AG09309 (cell line): Measurements from ENCODE around the gene AGTR1.
A peak's percentile ranks its signal among the peaks of the same experiment; 100 is the strongest.
"Not testable (repeated sequence)": the region's sequence is repeated elsewhere in the genome, so short reads cannot be mapped to it uniquely, and the experiment has no call there.

Source experiments
- DNase-seq: peaks from one replicate; pipeline ENCODE4 v3.0.0-alpha.2; 2010; ENCODE audit warnings: low read depth
- H3K4me3 ChIP-seq: 2 replicates; pipeline ENCODE4 v1.5.1; 2011; ENCODE audit warnings: mild to moderate bottlenecking, low read depth, low read length, moderate library complexity; ENCODE audit not compliant: control insufficient read depth
- TF ChIP-seq, protein P1 (sequence below): IDR thresholded peaks from 2 replicates; pipeline ENCODE4 v1.5.1; 2011; ENCODE audit warnings: mild to moderate bottlenecking, low read depth, low read length, inconsistent platforms; ENCODE audit not compliant: insufficient read depth, control insufficient read depth; ENCODE audit errors: missing control alignments

AGTR1 gene

DNA sequence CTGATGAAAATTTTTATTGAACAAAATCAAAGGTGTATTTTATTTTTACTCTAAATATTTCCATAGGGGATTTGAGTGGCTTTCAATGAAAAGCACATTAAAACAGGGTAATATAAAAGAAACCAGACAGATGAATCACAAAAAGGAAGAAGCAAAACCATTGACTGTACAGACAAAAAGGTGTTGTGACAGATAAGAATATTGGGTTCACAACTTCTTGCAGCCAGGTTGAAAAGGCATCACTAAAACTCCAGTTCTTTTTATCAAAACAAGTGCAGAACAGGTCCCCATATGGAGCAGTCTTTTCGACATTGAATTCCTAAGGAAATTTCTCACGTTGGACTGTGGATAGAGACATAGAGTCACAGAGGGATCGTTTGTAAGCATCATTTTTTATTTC, 53.8 kb downstream of the AGTR1 start:
- no peak for DNase-seq
- TF ChIP-seq, protein P1, sequence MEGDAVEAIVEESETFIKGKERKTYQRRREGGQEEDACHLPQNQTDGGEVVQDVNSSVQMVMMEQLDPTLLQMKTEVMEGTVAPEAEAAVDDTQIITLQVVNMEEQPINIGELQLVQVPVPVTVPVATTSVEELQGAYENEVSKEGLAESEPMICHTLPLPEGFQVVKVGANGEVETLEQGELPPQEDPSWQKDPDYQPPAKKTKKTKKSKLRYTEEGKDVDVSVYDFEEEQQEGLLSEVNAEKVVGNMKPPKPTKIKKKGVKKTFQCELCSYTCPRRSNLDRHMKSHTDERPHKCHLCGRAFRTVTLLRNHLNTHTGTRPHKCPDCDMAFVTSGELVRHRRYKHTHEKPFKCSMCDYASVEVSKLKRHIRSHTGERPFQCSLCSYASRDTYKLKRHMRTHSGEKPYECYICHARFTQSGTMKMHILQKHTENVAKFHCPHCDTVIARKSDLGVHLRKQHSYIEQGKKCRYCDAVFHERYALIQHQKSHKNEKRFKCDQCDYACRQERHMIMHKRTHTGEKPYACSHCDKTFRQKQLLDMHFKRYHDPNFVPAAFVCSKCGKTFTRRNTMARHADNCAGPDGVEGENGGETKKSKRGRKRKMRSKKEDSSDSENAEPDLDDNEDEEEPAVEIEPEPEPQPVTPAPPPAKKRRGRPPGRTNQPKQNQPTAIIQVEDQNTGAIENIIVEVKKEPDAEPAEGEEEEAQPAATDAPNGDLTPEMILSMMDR: no peak
- H3K4me3 ChIP-seq: no peak overlapping the region

DNA sequence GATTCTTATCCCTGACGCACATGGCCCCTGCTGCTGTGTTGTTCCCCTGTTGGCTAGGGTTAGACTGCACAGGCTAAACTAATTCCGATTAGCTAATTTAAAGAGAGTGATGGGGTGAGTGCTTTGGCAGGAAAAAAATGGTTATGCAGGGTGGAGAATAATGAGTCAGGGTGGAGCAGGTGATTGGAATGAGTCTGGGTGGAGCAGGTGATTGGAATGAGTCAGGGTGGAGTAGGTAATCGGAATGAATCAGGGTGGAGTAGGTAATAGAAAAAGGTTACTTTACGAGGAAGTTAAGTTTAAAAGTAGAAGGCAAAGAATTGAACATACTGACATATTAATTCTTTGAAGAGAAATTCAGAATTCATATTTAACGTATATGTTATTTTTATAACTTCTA, 55.7 kb downstream of the AGTR1 start:
- not testable (repeated sequence) for H3K4me3 ChIP-seq, DNase-seq

DNA sequence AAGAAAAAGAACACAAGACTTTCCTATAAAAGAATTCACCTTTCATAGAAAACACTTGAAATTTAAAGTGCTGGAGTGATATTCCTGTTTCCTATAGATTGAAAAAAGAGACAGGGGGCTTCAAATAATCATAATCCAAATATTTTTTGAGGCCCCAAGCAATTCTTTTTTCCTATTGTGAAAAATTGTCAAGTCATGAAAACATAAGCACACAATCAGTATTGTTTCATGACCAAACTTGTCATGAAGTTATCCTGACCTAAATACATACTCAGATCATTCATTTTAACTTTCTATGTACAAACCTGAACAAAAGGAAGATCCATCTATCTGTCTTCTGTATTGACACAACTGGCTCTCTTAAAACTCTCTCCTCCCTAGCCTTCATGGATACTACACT, 57.9 kb downstream of the AGTR1 start:
- DNase-seq: no peak
- TF ChIP-seq, protein P1: no peak
- H3K4me3 ChIP-seq: no peak overlapping the region

DNA sequence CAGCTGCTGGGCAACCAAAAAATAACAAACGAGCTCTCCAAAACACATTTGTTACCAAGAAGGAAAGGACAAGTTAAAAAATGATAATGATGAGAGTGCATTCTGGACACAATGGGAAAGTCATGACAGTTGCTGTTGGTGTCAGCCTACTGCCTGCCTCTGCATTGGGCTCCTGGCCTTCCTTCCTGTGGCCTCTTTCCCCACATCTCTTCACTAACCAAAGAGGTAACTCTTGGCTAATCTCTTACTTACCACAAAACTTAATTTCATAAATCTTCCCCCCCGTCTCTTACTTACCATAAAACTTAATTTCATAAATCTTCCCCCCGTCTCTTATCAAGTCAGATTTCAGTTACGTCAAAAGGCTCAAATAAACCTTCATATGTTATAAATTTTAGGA, 58.6 kb downstream of the AGTR1 start:
- H3K4me3 ChIP-seq: no peak overlapping the region
- no peak for DNase-seq
- TF ChIP-seq, protein P1: no peak

DNA sequence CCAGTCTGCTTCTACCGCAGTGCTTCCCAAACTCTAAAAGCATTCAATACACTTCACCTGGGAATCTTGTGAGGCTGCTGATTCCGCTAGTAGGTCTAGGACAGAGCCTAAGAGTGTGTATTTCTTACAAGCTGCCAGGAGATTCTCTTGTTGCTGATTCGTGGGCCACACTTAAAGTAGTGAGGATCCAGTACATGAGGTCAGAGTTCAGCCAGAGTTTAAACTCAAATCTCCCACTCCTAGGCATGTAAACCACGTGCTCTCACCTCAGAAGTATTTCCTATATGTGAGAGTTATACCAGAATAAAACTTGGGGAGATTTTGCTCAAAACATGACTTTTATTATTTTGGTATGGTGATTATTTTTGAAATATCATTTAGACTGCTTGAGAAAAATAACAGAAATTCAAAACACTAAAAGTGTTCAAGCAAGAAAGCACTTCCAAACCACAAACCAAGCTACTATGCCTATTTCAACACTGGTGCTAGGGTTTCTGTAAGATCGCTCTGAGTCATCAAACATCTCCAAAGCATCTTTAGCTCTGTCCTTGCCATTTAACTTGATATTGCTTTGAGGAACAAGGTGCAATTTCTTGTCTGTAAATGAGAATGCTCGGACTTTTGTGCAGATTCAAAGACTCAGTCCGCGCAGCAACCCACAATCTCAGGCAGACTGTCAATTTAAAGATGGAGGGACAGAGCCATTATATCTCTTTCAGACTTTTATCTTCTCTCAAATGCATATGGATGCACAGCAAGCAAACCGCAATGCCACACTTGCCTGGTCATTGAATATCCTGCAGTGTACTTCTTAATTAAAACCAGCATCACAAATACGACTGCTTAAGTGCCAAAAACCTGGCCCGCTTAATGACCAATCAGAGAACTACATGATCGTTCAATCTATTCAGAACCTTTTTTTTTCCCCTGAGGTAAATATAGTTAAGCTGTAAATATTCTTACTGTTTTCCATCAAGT, 59.8 kb downstream of the AGTR1 start:
- no peak overlapping the region for H3K4me3 ChIP-seq
- TF ChIP-seq, protein P1: no peak
- DNase-seq: peak; percentile 81

DNA sequence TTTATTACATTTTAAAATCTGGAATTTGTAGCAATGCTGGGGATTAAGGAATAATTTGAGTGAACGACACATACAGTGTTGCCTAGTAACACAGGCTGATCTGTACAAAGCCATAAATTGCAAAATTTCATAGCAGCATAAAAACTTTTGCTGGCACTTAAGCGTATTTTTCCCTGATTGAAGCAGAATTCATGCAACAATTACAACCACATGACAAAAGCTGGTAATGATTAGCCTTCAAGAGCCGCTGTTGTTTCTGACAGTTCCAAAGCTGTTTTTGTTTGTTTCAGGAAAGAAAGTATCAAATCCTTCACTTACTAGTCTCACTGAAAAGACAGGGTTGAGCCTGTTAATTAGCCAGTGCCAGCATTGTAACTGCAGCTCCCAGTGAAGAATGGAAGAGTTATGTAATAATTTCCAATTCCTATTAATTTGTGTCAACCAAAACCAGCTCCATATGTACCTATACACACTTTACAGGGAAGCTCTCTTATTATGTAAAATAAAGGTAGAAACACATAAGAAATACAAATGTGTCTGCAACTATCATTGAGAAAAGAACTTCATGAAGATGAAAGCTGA, 60.7 kb downstream of the AGTR1 start:
- no peak overlapping the region for H3K4me3 ChIP-seq
- TF ChIP-seq, protein P1: no peak
- no peak for DNase-seq

DNA sequence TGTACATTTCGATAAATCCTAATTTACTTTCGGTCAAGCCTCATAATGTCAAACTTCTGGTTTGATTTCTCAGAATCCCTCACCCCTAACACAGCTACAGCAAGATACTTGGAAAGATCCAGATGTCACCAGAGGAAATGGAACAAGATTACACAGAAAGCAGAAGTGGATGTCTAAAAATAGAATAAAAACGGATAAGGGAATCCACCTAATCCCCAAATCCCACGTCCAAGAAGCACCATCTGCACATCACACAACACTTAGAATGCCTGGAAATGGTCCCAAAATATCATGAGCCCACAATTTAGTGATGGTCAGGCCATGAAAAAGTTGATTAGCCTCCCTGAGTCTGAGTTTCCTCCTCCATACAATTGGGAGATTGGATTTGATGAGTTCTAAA, 61.7 kb downstream of the AGTR1 start:
- TF ChIP-seq, protein P1: no peak
- no peak for DNase-seq

More for the DNA sequence above, 61.7 kb downstream of the AGTR1 start:
- H3K4me3 ChIP-seq: no peak overlapping the region
